Measurements from ENCODE around the gene ACSS1.

Gene ACSS1

GRCh38 chr20:24970030-24970553 is 87.8 kb downstream of the ACSS1 start:
- no peak for DNase-seq

GRCh38 chr20:24969186-24970029 is 88.5 kb downstream of the ACSS1 start:
- no peak for DNase-seq

- no peak for DNase-seq
Observed at GRCh38 chr20:24968278-24968800, 89.6 kb downstream of the ACSS1 start.

GRCh38 chr20:24966317-24967012 is 91.5 kb downstream of the ACSS1 start:
- DNase-seq, result no peak

GRCh38 chr20:24965065-24965919 is 92.6 kb downstream of the ACSS1 start:
- no peak for DNase-seq

GRCh38 chr20:24964506-24964840 is 93.5 kb downstream of the ACSS1 start:
- DNase-seq, result no peak

- no peak for DNase-seq
Observed at GRCh38 chr20:24963672-24964505, 94.0 kb downstream of the ACSS1 start.

GRCh38 chr20:24962510-24962909 is 95.4 kb downstream of the ACSS1 start:
- DNase-seq, result no peak

GRCh38 chr20:24962182-24962492 is 95.8 kb downstream of the ACSS1 start:
- no peak for DNase-seq

- DNase-seq, result no peak
Observed at GRCh38 chr20:24961384-24962181, 96.4 kb downstream of the ACSS1 start.

GRCh38 chr20:24960861-24961260 is 97.1 kb downstream of the ACSS1 start:
- DNase-seq, result no peak

- no peak for DNase-seq
Observed at GRCh38 chr20:24960302-24960801, 97.6 kb downstream of the ACSS1 start.

- no peak for DNase-seq
Observed at GRCh38 chr20:24959591-24960301, 98.2 kb downstream of the ACSS1 start.

GRCh38 chr20:24958506-24959385 is 99.2 kb downstream of the ACSS1 start:
- DNase-seq, result no peak

GRCh38 chr20:24957326-24958016 is 100.5 kb downstream of the ACSS1 start:
- DNase-seq, result no peak

Data from CD4-positive, alpha-beta T cell treated with Interleukin-17A for 4 hours (primary cell).